CD4-positive, alpha-beta T cell (primary cell): ENCODE measurements around the gene VDAC2. TPM values are rescaled to one million over a fixed set of nuclear protein-coding genes. Genes with fewer than 3 reads are reported as not detected.

ENCODE experiments used
- ATAC-seq: fragments of 200-7000 bp; cut with Tn5 transposase; one replicate; pipeline ENCODE4 v1.10.0; 2022; ENCODE audit warnings: mild to moderate bottlenecking; ENCODE audit not compliant: poor library complexity
- CTCF ChIA-PET: fragments of 350-600 bp; sonication (Branson Sonifier 250); formaldehyde crosslinking; loops from one replicate; lab custom pipeline; 2021; ENCODE audit warnings: antibody characterized with exemption, inconsistent platforms; lab: Charles Lee
- POLR2A ChIA-PET: fragments of 350-600 bp; sonication (Branson Sonifier 250); formaldehyde crosslinking; loops from one replicate; lab custom pipeline; 2021; ENCODE audit warnings: antibody characterized with exemption, inconsistent platforms; lab: Charles Lee
- DNase-seq, 14 experiments: peaks; one replicate each; pipeline ENCODE4 v3.0.0-alpha.2; 2013 to 2020; ENCODE audit warnings: mixed read lengths in 2 of 14
- H3K27ac ChIP-seq, 2 donors: one replicate each; pipeline versions ENCODE4 v1.5.1 to v1.7.0; 2013; ENCODE audit warnings: low read length in 2 of 2, low read depth in 1 of 2, mild to moderate bottlenecking in 1 of 2
- H3K27me3 ChIP-seq, 2 experiments: 1 replicate in 1 of 2; 2 replicates in 1 of 2; pipeline versions ENCODE4 v1.6.1 to v1.7.0; 2013; ENCODE audit warnings: low read length in 2 of 2, control low read depth in 1 of 2, mild to moderate bottlenecking in 1 of 2, moderate library complexity in 1 of 2; ENCODE audit not compliant: insufficient read depth in 2 of 2, control insufficient read depth in 1 of 2
- H3K36me3 ChIP-seq: one replicate; pipeline ENCODE4 v1.6.1; 2013; ENCODE audit warnings: low read length, control low read depth; ENCODE audit not compliant: insufficient read depth
- H3K4me1 ChIP-seq: one replicate; pipeline ENCODE4 v1.6.1; 2013; ENCODE audit warnings: low read length, control low read depth; ENCODE audit not compliant: insufficient read depth
- H3K4me3 ChIP-seq: one replicate; pipeline ENCODE4 v1.5.1; 2013; ENCODE audit warnings: mild to moderate bottlenecking, low read length, moderate library complexity
- H3K9me3 ChIP-seq, 2 experiments: 1 replicate in 1 of 2; 2 replicates in 1 of 2; pipeline versions ENCODE4 v1.6.1 to v1.7.0; 2013; ENCODE audit warnings: low read length in 2 of 2, mild to moderate bottlenecking in 2 of 2, control low read depth in 1 of 2, moderate library complexity in 1 of 2; ENCODE audit not compliant: control insufficient read depth in 1 of 2, insufficient read depth in 1 of 2
- H3K27ac Mint-ChIP-seq: one replicate; pipeline ENCODE4 v1.8.0; 2020; ENCODE audit warnings: mixed read lengths
- H3K27me3 Mint-ChIP-seq: one replicate; pipeline ENCODE4 v1.8.0; 2021; ENCODE audit warnings: mixed read lengths
- H3K36me3 Mint-ChIP-seq: one replicate; pipeline ENCODE4 v1.8.0; 2021; ENCODE audit warnings: low read depth, mixed read lengths
- H3K4me1 Mint-ChIP-seq: one replicate; pipeline ENCODE4 v1.8.0; 2021; ENCODE audit warnings: low read depth, mixed read lengths
- H3K4me3 Mint-ChIP-seq: one replicate; pipeline ENCODE4 v1.8.0; 2020; ENCODE audit warnings: mild to moderate bottlenecking, mixed read lengths
- H3K9me3 Mint-ChIP-seq: one replicate; pipeline ENCODE4 v1.8.0; 2020; ENCODE audit warnings: mixed read lengths
- intact Hi-C, 2 experiments: fragments of 100-400 bp; cut with DNase I in 1 of 2; cut with micrococcal nuclease in 1 of 2; formaldehyde crosslinking; loops; one replicate each; pipeline versions ENCODE4 v1.15.1 to v1.9.0; 2023 to 2025; cut with DNase I, micrococcal nuclease
- total RNA-seq, 174 experiments: library from RNA in 2 of 174; stranded (reverse) in 2 of 174; gene quantifications; one replicate each; pipeline ENCODE4 v1.2.3 and lab custom pipeline; 2021 to 2026
- TF ChIP-seq, protein P1 (sequence below): fragments of 200-600 bp; IDR thresholded peaks from one replicate; pipeline ENCODE4 v1.8.0; 2022; ENCODE audit warnings: antibody characterized with exemption, mild to moderate bottlenecking

VDAC2 gene
- total RNA-seq, 2 experiments from 2014 or later: 141 to 147 TPM

DNA sequence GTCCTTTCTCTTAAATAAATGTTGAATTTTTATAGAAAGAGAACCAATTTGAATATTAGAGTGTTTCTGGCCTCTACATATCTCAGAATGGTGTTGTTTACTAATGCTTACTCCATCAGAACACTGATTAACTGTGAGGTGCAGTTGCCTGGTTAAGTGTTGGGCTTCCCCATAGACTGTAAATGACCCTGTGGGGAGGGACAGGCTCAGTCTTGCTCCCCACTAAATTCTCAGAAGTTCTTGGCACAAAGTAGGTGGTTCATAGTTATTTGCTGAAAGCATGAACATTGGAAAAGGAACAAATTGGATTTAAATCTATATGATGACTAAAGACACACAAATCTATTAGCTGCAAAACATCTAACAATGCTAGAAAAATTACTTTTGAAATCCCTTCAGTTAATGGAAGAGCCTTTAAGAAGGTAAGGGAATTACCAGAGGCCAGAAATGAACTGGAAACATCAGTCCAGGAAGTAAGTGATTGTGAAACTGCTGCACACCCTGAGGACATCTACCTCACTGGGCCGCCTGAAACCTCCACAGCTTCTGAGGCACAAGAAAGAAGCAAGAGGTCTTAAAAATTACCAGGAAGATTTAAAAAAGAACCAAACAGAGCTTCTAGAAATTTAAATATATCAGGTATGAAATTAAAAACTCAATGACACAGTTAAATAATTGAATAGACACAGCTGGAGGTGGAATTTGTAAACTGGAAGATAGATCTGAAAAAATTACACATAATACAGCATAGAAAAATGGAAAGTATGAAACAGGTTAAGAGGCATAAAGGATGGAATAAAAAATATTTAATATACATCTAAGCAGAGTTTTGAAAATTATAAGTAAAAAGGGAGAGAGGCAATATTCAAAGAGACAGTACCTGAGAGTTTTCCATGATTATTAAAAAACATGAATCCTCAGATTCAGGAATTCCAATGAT, 43.0 kb downstream of the VDAC2 start:
- DNase-seq (no peak), ATAC-seq (no peak)
- H3K4me3 ChIP-seq: no peak overlapping the region
- peaks cover 4 to 18% of the 10 kb centered on the region in 2 experiments for H3K9me3 ChIP-seq
- no peaks in the 10 kb centered on the region for H3K4me1 ChIP-seq
- Mint-ChIP-seq H3K27ac (no peak overlapping the region), H3K4me1 (no peaks in the 10 kb centered on the region), H3K4me3 (no peak overlapping the region), H3K36me3 (peaks cover 6% of the 10 kb centered on the region), H3K9me3 (peaks cover 13% of the 10 kb centered on the region), H3K27me3 (peaks cover 5% of the 10 kb centered on the region)
- H3K36me3 ChIP-seq: no peaks in the 10 kb centered on the region
- POLR2A ChIA-PET: no interaction called here
- intact Hi-C loops: no loop called here
- H3K27me3 ChIP-seq: no peaks in the 10 kb centered on the region
- no peak overlapping the region for H3K27ac ChIP-seq
- CTCF ChIA-PET: no interaction called here
- TF ChIP-seq, protein P1, sequence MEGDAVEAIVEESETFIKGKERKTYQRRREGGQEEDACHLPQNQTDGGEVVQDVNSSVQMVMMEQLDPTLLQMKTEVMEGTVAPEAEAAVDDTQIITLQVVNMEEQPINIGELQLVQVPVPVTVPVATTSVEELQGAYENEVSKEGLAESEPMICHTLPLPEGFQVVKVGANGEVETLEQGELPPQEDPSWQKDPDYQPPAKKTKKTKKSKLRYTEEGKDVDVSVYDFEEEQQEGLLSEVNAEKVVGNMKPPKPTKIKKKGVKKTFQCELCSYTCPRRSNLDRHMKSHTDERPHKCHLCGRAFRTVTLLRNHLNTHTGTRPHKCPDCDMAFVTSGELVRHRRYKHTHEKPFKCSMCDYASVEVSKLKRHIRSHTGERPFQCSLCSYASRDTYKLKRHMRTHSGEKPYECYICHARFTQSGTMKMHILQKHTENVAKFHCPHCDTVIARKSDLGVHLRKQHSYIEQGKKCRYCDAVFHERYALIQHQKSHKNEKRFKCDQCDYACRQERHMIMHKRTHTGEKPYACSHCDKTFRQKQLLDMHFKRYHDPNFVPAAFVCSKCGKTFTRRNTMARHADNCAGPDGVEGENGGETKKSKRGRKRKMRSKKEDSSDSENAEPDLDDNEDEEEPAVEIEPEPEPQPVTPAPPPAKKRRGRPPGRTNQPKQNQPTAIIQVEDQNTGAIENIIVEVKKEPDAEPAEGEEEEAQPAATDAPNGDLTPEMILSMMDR: no peak

DNA sequence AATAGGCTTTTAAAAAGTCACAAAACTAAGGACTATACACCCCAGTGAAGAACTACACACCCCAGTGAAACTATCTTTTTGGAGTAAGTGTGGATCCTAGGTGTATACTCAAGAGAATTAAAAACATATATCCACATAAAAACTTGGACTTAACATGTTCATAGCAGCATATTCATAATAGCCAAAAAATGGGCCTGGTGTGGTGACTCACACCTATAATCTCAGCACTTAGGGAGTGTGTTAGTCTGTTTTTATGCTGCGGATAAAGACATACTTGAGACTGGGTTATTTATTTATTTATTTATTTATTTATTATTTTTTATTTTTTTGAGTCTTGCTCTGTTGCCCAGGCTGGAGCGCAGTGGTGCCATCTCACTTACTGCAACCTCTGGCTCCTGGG, 44.1 kb downstream of the VDAC2 start:
- intact Hi-C loops: no loop called here
- DNase-seq: no peak
- Histone ChIP-seq H3K9me3 (peaks cover 6 to 18% of the 10 kb centered on the region in 2 experiments), H3K36me3 (no peaks in the 10 kb centered on the region), H3K4me1 (no peaks in the 10 kb centered on the region), H3K27ac (no peak overlapping the region), H3K4me3 (no peak overlapping the region), H3K27me3 (no peaks in the 10 kb centered on the region)
- ATAC-seq: no peak
- TF ChIP-seq, protein P1: no peak
- peaks cover 6% of the 10 kb centered on the region for H3K36me3 Mint-ChIP-seq
- no peak overlapping the region for H3K27ac Mint-ChIP-seq
- no peaks in the 10 kb centered on the region for H3K4me1 Mint-ChIP-seq
- no peak overlapping the region for H3K4me3 Mint-ChIP-seq
- ChIA-PET CTCF (no interaction called here), POLR2A (no interaction called here)
- H3K9me3 Mint-ChIP-seq: peaks cover 13% of the 10 kb centered on the region
- peaks cover 5% of the 10 kb centered on the region for H3K27me3 Mint-ChIP-seq

DNA sequence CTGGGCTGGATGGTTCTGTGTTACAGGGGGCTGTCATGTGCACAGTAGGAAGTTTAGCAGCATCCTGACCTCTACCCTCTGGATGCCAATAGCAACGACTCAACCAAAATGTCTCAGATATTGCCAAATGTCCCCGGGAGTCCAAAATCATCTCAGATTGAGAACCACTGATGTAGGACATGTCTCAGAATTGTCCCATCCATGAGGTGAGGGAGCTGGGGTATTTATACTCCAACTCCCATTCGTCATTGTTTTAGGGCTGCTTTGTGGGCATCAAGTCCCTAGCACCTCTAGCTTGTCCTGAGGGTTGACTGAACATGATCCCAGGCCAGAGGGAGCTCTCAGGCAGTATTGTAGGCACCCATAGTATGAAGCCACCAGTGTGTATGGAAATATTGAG, 50.4 kb downstream of the VDAC2 start:
- ChIA-PET POLR2A (no interaction called here), CTCF (no interaction called here)
- no peak for ATAC-seq
- peaks cover 0 to 7% of the 10 kb centered on the region in 2 experiments for H3K9me3 ChIP-seq
- H3K27me3 Mint-ChIP-seq: no peaks in the 10 kb centered on the region
- H3K27ac ChIP-seq: no peak overlapping the region
- no peaks in the 10 kb centered on the region for H3K9me3 Mint-ChIP-seq
- H3K36me3 Mint-ChIP-seq: no peaks in the 10 kb centered on the region
- no peaks in the 10 kb centered on the region for H3K4me1 ChIP-seq
- no peak for DNase-seq
- H3K4me3 ChIP-seq: no peak overlapping the region
- no peaks in the 10 kb centered on the region for H3K36me3 ChIP-seq
- no peaks in the 10 kb centered on the region for H3K4me1 Mint-ChIP-seq
- TF ChIP-seq, protein P1: no peak
- no peaks in the 10 kb centered on the region for H3K27me3 ChIP-seq
- H3K4me3 Mint-ChIP-seq: no peak overlapping the region
- H3K27ac Mint-ChIP-seq: no peak overlapping the region
- intact Hi-C loops: no loop called here
